Kidney epithelial cell (primary cell): Measurements from ENCODE around the gene HEYL. TPM values are rescaled to one million over a fixed set of nuclear protein-coding genes. Genes with fewer than 3 reads are reported as not detected.
"Not testable (repeated sequence)": the region's sequence is repeated elsewhere in the genome, so short reads cannot be mapped to it uniquely, and the experiment has no call there.

Experiments
- DNase-seq: peaks from one replicate; pipeline ENCODE4 v3.0.0-alpha.2; 2010; ENCODE audit warnings: low read depth
- H3K27me3 ChIP-seq: 2 replicates; pipeline ENCODE4 v1.6.0; 2011; ENCODE audit warnings: low read length; ENCODE audit not compliant: control insufficient read depth, insufficient read depth
- H3K36me3 ChIP-seq: 2 replicates; pipeline ENCODE4 v1.5.1; 2011; ENCODE audit warnings: low read length; ENCODE audit not compliant: control insufficient read depth, insufficient read depth
- H3K4me3 ChIP-seq: 2 replicates; pipeline ENCODE4 v1.5.1; 2011; ENCODE audit warnings: low read depth, mild to moderate bottlenecking, control low read depth, low read length
- total RNA-seq: library from RNA; depleted of rRNA; stranded (reverse); fragments of >200 nt; gene quantifications from 2 replicates; pipeline ENCODE4 v1.2.3, GENCODE V29; 2015
- TF ChIP-seq, protein P1 (sequence below): IDR thresholded peaks from 2 replicates; pipeline ENCODE4 v1.5.1; 2011; ENCODE audit warnings: mild to moderate bottlenecking, moderate library complexity, low read length, control low read depth, inconsistent platforms; ENCODE audit not compliant: insufficient read depth, poor library complexity, severe bottlenecking

The HEYL gene
- total RNA-seq, 1 donor from 2014 or later, result 4.8 TPM

DNA sequence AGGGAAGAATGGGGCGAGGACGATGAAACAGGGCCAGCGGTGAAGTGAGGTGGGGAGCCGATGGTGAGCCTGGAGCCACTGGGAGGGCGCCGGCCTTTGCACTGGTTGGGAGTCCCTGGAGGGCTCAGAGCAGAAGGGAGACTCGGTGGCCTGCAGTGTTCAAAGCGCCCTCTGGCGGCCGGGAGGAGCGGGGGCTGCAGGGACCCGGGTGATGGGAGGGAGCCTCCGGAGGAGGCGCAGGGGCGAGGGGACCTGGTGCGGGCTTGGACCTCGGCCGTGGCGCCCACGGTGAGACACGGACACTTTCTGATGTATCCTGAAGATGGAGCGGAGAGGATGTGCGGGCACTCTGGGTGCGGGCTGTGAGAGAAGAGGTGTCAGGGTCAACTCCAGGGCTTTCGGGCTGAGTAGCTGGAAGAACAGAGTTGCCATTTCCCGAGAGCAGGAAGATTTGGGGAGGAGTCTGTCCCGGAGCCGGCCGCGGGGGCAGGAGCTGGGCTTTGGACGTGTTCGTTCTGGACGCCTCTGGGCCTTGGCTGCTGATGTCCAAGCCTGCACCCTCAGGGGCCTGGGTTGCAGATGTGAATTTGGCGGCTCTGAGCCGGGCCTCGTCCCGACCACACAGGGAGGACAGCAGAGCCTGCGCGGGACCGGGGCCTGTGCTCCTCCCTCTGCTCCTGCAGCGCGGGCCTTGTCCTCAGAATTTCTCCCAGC lies 29.7 kb downstream of the HEYL start:
- Histone ChIP-seq H3K36me3 (no peaks in the 10 kb centered on the region), H3K27me3 (no peaks in the 10 kb centered on the region), H3K4me3 (no peak overlapping the region)
- no peak for DNase-seq
- TF ChIP-seq, protein P1, sequence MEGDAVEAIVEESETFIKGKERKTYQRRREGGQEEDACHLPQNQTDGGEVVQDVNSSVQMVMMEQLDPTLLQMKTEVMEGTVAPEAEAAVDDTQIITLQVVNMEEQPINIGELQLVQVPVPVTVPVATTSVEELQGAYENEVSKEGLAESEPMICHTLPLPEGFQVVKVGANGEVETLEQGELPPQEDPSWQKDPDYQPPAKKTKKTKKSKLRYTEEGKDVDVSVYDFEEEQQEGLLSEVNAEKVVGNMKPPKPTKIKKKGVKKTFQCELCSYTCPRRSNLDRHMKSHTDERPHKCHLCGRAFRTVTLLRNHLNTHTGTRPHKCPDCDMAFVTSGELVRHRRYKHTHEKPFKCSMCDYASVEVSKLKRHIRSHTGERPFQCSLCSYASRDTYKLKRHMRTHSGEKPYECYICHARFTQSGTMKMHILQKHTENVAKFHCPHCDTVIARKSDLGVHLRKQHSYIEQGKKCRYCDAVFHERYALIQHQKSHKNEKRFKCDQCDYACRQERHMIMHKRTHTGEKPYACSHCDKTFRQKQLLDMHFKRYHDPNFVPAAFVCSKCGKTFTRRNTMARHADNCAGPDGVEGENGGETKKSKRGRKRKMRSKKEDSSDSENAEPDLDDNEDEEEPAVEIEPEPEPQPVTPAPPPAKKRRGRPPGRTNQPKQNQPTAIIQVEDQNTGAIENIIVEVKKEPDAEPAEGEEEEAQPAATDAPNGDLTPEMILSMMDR, result peak; percentile 81

DNA sequence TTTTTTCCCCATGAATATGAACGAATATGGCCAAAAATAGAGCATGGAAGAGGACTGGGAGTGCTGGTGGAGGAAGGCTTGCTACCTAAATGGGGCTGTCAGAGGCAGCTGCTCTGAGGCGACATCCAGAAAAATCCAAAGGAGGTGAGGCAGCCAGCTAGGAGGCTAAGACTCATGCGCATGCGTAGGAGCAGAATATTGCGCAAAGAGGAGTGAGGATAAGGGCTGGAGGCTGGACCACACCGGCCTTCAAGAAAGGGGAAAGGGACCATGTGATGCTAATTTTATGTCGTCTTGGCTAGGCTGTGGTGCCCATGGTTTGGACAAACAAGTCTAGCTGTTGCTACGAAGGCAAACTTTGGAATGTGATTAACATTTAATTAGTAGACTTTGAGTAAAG lies 30.5 kb downstream of the HEYL start:
- TF ChIP-seq, protein P1, result no peak
- Histone ChIP-seq H3K27me3 (no peaks in the 10 kb centered on the region), H3K4me3 (no peak overlapping the region), H3K36me3 (no peaks in the 10 kb centered on the region)
- DNase-seq, result no peak

DNA sequence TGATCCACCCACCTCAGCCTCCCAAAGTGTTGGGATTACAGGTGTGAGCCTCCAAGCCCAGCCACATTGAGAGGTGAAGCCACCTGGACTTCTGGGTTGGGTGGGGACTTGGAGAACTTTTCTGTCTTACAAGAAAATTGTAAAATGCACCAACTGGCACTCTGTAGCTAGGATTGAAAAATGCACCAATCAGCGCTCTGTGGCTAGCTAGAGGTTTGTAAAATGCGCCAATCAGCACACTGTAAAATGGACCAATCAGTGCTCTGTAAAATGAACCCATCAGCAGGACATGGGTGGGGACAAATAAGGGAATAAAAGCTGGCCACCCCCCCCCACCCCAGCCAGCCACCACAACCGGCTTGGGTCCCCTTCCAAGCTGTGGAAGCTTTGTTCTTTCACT lies 35.8 kb downstream of the HEYL start:
- not testable (repeated sequence) for H3K36me3 ChIP-seq, H3K4me3 ChIP-seq, DNase-seq, H3K27me3 ChIP-seq

DNA sequence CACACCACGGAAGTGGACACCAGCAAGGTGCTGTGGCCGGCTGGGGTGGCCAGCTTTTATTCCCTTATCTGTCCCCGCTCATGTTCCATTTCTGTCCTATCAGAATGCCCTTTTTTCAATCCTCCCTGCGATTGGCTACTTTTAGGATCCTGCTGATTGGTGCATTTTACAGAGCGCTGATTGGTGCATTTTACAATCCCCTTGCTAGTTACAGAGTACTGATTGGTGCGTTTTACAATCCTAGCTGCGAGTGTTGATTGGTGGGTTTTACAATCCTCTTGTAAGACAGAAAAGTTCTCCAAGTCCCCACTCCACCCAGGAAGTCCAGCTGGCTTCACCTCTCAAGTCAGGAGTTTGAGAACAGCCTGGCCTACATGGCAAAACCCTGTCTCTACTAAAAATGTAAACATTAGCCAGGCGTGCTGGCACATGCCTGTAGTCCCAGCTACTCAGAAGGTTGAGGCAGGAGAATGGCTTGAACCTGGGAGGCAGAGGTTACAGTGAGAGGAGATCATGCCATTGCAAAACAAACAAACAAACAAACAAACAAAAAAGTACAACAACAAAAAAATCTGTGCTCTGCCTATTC lies 37.7 kb downstream of the HEYL start:
- not testable (repeated sequence) for H3K27me3 ChIP-seq, H3K4me3 ChIP-seq, DNase-seq, H3K36me3 ChIP-seq

DNA sequence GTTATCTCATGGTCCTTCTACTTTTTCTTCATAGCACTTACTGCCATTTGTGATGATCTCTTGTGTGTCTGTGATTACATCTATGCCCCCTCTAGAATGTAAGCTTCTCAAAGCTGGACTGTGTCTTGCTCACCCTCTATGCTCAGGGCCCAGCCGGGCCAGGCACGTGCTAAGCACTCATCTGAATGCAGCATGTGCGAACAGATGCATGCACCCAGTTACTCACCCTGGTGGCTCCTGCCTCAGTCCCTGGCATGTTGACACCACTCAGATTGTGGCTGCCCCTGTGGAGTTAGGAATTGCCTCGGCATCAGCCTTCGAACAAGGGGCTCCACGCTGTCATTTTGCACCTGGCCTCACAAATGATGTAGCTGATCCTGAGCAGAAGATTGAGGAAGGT lies 43.3 kb downstream of the HEYL start:
- H3K27me3 ChIP-seq, result peaks cover 13% of the 10 kb centered on the region
- no peak overlapping the region for H3K4me3 ChIP-seq
- TF ChIP-seq, protein P1, result no peak
- no peaks in the 10 kb centered on the region for H3K36me3 ChIP-seq
- DNase-seq, result no peak

DNA sequence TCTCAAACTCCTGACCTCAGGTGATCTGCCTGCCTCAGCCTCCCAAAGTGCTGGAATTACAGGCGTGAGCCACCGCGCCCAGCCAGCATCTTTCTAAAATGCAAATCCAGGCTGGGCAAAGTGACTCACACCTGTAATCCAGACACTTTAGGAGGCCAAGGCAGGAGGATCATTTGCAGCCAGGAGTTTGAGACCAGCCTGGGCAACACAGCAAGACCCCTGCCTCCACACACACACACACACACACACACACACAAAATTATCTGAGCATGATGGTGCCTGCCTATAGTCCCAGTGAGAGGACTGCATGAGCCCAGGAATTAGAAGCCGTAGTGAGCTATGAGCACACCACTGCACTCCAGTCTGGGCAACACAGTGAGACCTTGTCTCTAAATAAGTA lies 46.1 kb downstream of the HEYL start:
- Histone ChIP-seq H3K36me3 (no peaks in the 10 kb centered on the region), H3K4me3 (no peak overlapping the region), H3K27me3 (peaks cover 13% of the 10 kb centered on the region)
- TF ChIP-seq, protein P1, result no peak
- no peak for DNase-seq

DNA sequence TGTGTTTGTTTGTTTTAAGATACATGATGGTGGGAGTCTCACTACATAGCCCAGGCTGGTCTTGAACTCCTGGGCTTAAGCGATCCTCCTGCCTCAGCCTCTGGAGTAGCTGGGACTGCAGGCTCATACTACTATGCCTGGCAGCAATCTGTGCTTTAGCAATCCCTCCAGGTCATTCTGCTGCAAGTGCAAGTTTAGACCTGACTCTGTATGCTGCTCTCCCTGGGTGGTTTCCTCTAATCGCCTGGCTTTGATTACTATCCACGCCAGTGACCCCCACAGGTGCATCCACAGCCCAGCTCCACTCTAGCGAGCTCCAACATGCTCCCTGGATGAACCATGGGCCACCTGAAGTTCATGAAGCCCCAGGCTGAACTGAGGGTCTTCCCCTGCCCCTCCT lies 47.4 kb downstream of the HEYL start:
- H3K4me3 ChIP-seq, result no peak overlapping the region
- TF ChIP-seq, protein P1, result no peak
- no peak for DNase-seq

More for the DNA sequence above, 47.4 kb downstream of the HEYL start:
- H3K36me3 ChIP-seq, result no peaks in the 10 kb centered on the region
- H3K27me3 ChIP-seq, result peaks cover 13% of the 10 kb centered on the region
